Calu3 (cell line): ENCODE results near the gene TBC1D7. TPM values are rescaled to one million over a fixed set of nuclear protein-coding genes. Genes with fewer than 3 reads are reported as not detected.

Source experiments
- BruUV-seq: library from RNA; stranded (reverse); fragments of 400-500 nt; replicated peaks from 2 replicates; lab custom pipeline; 2021; lab: Mats Ljungman, UMichigan
- CTCF ChIA-PET: fragments of 300-600 bp; sonication (Branson Sonifier 250); formaldehyde crosslinking; loops from one replicate; lab custom pipeline; 2022; ENCODE audit warnings: antibody characterized with exemption; lab: Charles Lee
- DNase-seq: peaks from one replicate; pipeline ENCODE4 v3.0.0; 2022
- H3K27ac Mint-ChIP-seq: one replicate; pipeline ENCODE4 v1.8.0; 2022; ENCODE audit warnings: mixed read lengths; ENCODE audit not compliant: unreplicated experiment
- H3K27me3 Mint-ChIP-seq: one replicate; pipeline ENCODE4 v1.8.0; 2022; ENCODE audit warnings: mixed read lengths; ENCODE audit not compliant: unreplicated experiment
- H3K36me3 Mint-ChIP-seq: one replicate; pipeline ENCODE4 v1.8.0; 2022; ENCODE audit warnings: mild to moderate bottlenecking, moderate library complexity, mixed read lengths; ENCODE audit not compliant: insufficient read depth, unreplicated experiment
- H3K4me1 Mint-ChIP-seq: one replicate; pipeline ENCODE4 v1.8.0; 2022; ENCODE audit warnings: mild to moderate bottlenecking, low read depth, mixed read lengths; ENCODE audit not compliant: unreplicated experiment
- H3K4me3 Mint-ChIP-seq: one replicate; pipeline ENCODE4 v1.8.0; 2022; ENCODE audit warnings: mild to moderate bottlenecking, low read depth, moderate library complexity, mixed read lengths; ENCODE audit not compliant: unreplicated experiment
- H3K9me3 Mint-ChIP-seq: one replicate; pipeline ENCODE4 v1.8.0; 2022; ENCODE audit warnings: low read depth, mixed read lengths; ENCODE audit not compliant: unreplicated experiment
- CTCF ChIP-seq: fragments of 200-600 bp; IDR thresholded peaks from one replicate; pipeline ENCODE4 v1.8.0; 2022; ENCODE audit warnings: antibody characterized with exemption; ENCODE audit not compliant: unreplicated experiment
- intact Hi-C: fragments of 100-400 bp; cut with micrococcal nuclease; formaldehyde crosslinking; loops from one replicate; pipeline ENCODE4 v1.10.0; 2022; ENCODE audit not compliant: unreplicated experiment
- total RNA-seq: library from RNA; stranded (reverse); gene quantifications from 2 replicates; pipeline ENCODE4 v1.2.3, GENCODE V29; 2022

Gene TBC1D7
- total RNA-seq, 1 experiment from 2014 or later: 13.2 TPM

- no peak overlapping the region for H3K27ac Mint-ChIP-seq
- TF ChIP-seq CTCF: no peak
- peaks cover 31% of the 10 kb centered on the region for H3K4me1 Mint-ChIP-seq
- no peak overlapping the region for H3K4me3 Mint-ChIP-seq
- H3K36me3 Mint-ChIP-seq: no peaks in the 10 kb centered on the region
- BruUV-seq: no TSS peak
- CTCF ChIA-PET: no interaction called here
- no peaks in the 10 kb centered on the region for H3K9me3 Mint-ChIP-seq
- no peaks in the 10 kb centered on the region for H3K27me3 Mint-ChIP-seq
- intact Hi-C loops: no loop called here
- DNase-seq: no peak
These were observed 22.9 kb upstream of the TBC1D7 start for GRCh38 chr6:13351271-13351670.

GRCh38 chr6:13349811-13350506, 21.6 kb upstream of the TBC1D7 start:
- no peak for TF ChIP-seq CTCF

GRCh38 chr6:13348334-13349113, 20.2 kb upstream of the TBC1D7 start:
- TF ChIP-seq CTCF: no peak
- BruUV-seq: no TSS peak
- peaks cover 5% of the 10 kb centered on the region for H3K4me1 Mint-ChIP-seq
- H3K27ac Mint-ChIP-seq: no peak overlapping the region
- H3K27me3 Mint-ChIP-seq: no peaks in the 10 kb centered on the region
- no peak overlapping the region for H3K4me3 Mint-ChIP-seq
- CTCF ChIA-PET: no interaction called here
- H3K36me3 Mint-ChIP-seq: no peaks in the 10 kb centered on the region
- intact Hi-C loops: no loop called here
- H3K9me3 Mint-ChIP-seq: no peaks in the 10 kb centered on the region
- no peak for DNase-seq

More at GRCh38 chr6:13349811-13350506, 21.6 kb upstream of the TBC1D7 start:
- peaks cover 19% of the 10 kb centered on the region for H3K4me1 Mint-ChIP-seq
- no peak for DNase-seq
- H3K36me3 Mint-ChIP-seq: no peaks in the 10 kb centered on the region
- no peak overlapping the region for H3K4me3 Mint-ChIP-seq
- CTCF ChIA-PET: no interaction called here
- no TSS peak for BruUV-seq
- H3K9me3 Mint-ChIP-seq: no peaks in the 10 kb centered on the region
- no peak overlapping the region for H3K27ac Mint-ChIP-seq
- intact Hi-C loops: no loop called here
- no peaks in the 10 kb centered on the region for H3K27me3 Mint-ChIP-seq

GRCh38 chr6:13346245-13346644, 17.9 kb upstream of the TBC1D7 start:
- Mint-ChIP-seq H3K4me1 (no peaks in the 10 kb centered on the region), H3K4me3 (no peak overlapping the region), H3K9me3 (peaks cover 7% of the 10 kb centered on the region), H3K27me3 (peaks cover 7% of the 10 kb centered on the region), H3K27ac (no peak overlapping the region), H3K36me3 (no peaks in the 10 kb centered on the region)
- CTCF ChIA-PET: interaction anchor here (0.6 kb wide), 1 partner anchor 685 kb away, joined by 3 read pairs; no protein-coding TSS in a partner anchor
- intact Hi-C loops: no loop called here
- no TSS peak for BruUV-seq
- DNase-seq: no peak
- TF ChIP-seq CTCF: no peak
